Measurements from ENCODE around the gene ISG15.

Gene ISG15

GRCh38 chr1:1041092-1041523 lies 27.8 kb downstream of the ISG15 start:
- H3K4me3 ChIP-seq (ENCODE audit: low read length) = no peak overlapping the region
- no peak for DNase-seq (ENCODE audit: low read depth)
- TF ChIP-seq, protein P1, sequence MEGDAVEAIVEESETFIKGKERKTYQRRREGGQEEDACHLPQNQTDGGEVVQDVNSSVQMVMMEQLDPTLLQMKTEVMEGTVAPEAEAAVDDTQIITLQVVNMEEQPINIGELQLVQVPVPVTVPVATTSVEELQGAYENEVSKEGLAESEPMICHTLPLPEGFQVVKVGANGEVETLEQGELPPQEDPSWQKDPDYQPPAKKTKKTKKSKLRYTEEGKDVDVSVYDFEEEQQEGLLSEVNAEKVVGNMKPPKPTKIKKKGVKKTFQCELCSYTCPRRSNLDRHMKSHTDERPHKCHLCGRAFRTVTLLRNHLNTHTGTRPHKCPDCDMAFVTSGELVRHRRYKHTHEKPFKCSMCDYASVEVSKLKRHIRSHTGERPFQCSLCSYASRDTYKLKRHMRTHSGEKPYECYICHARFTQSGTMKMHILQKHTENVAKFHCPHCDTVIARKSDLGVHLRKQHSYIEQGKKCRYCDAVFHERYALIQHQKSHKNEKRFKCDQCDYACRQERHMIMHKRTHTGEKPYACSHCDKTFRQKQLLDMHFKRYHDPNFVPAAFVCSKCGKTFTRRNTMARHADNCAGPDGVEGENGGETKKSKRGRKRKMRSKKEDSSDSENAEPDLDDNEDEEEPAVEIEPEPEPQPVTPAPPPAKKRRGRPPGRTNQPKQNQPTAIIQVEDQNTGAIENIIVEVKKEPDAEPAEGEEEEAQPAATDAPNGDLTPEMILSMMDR (conservative IDR thresholded peaks at IDR 0.05; ENCODE audit: low read length) = no peak

DNA sequence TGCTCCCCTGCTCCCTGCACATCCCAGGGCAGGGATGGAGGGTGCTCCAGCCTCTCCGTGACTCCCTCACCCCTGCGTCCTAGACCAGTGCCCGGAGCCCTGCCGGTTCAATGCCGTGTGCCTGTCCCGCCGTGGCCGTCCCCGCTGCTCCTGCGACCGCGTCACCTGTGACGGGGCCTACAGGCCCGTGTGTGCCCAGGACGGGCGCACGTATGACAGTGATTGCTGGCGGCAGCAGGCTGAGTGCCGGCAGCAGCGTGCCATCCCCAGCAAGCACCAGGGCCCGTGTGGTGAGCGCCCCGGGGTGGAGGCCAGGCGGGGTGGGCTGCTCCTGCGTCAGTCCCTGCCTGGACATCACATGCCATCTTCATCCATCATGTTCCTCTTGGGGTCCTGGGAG lies 28.6 kb downstream of the ISG15 start:
- TF ChIP-seq, protein P1 (conservative IDR thresholded peaks at IDR 0.05; ENCODE audit: low read length) = no peak
- H3K4me3 ChIP-seq (ENCODE audit: low read length) = no peak overlapping the region
- DNase-seq (ENCODE audit: low read depth) = no peak

GRCh38 chr1:1042835-1043234 lies 29.5 kb downstream of the ISG15 start:
- TF ChIP-seq, protein P1 (conservative IDR thresholded peaks at IDR 0.05; ENCODE audit: low read length) = no peak
- no peak for DNase-seq (ENCODE audit: low read depth)
- no peak overlapping the region for H3K4me3 ChIP-seq (ENCODE audit: low read length)

DNA sequence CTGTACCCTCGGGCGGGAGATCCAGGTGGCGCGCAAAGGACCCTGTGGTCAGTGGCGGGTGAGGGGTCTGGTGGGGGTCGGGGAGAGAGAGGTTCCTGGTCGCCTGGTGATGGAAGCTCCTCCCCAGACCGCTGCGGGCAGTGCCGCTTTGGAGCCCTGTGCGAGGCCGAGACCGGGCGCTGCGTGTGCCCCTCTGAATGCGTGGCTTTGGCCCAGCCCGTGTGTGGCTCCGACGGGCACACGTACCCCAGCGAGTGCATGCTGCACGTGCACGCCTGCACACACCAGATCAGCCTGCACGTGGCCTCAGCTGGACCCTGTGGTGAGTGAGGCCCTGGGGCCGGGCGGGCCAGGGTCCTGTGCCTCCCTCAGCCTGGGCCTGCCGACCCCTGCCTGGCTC lies 30.1 kb downstream of the ISG15 start:
- TF ChIP-seq, protein P1 (conservative IDR thresholded peaks at IDR 0.05; ENCODE audit: low read length) = no peak
- no peak for DNase-seq (ENCODE audit: low read depth)
- H3K4me3 ChIP-seq (ENCODE audit: low read length) = no peak overlapping the region

- DNase-seq (ENCODE audit: low read depth) = no peak
- TF ChIP-seq, protein P1 (conservative IDR thresholded peaks at IDR 0.05; ENCODE audit: low read length) = no peak
- no peak overlapping the region for H3K4me3 ChIP-seq (ENCODE audit: low read length)
Observed at GRCh38 chr1:1043921-1044320, 30.6 kb downstream of the ISG15 start.

GRCh38 chr1:1044455-1045078 lies 31.3 kb downstream of the ISG15 start:
- no peak for DNase-seq (ENCODE audit: low read depth)
- H3K4me3 ChIP-seq (ENCODE audit: low read length) = no peak overlapping the region
- TF ChIP-seq, protein P1 (conservative IDR thresholded peaks at IDR 0.05; ENCODE audit: low read length) = no peak

DNA sequence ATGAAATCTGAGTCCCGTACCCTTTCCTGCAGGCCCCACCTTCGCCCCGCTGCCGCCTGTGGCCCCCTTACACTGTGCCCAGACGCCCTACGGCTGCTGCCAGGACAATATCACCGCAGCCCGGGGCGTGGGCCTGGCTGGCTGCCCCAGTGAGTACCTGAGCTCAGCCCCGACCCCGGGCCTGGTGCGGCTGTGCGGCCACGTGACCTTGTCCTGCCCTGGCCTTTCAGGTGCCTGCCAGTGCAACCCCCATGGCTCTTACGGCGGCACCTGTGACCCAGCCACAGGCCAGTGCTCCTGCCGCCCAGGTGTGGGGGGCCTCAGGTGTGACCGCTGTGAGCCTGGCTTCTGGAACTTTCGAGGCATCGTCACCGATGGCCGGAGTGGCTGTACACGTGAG lies 31.8 kb downstream of the ISG15 start:
- no peak for DNase-seq (ENCODE audit: low read depth)
- TF ChIP-seq, protein P1 (conservative IDR thresholded peaks at IDR 0.05; ENCODE audit: low read length) = no peak
- no peak overlapping the region for H3K4me3 ChIP-seq (ENCODE audit: low read length)
